EH (cell line): ENCODE measurements around the gene PYDC1.
"Not testable (repeated sequence)": the region's sequence is repeated elsewhere in the genome, so short reads cannot be mapped to it uniquely, and the experiment has no call there.

Experiments
- DNase-seq: peaks from one replicate; pipeline ENCODE4 v3.0.0-alpha.2; 2015; ENCODE audit warnings: low read depth

PYDC1 gene

DNA sequence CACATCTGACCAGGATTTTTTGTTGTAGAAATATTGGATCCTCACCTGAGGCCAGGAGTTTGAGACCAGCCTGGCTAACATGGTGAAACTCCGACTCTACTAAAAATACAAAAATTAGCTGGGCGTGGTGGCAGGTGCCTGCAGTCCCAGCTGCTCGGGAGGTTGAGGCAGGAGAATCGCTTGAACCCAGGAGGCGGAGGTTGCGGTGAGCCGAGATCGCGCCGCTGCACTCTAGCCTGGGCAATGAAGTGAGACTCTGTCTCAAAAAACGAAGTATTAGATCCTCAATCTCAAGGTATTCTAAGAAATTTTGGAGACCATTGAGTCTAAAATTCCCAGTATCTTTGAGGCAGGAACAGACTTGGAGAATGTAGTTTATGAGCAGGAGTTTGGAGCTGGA lies 21.1 kb downstream of the PYDC1 start:
- not testable (repeated sequence) for DNase-seq

GRCh38 chr16:31194898-31195297 lies 22.0 kb downstream of the PYDC1 start:
- no peak for DNase-seq

DNA sequence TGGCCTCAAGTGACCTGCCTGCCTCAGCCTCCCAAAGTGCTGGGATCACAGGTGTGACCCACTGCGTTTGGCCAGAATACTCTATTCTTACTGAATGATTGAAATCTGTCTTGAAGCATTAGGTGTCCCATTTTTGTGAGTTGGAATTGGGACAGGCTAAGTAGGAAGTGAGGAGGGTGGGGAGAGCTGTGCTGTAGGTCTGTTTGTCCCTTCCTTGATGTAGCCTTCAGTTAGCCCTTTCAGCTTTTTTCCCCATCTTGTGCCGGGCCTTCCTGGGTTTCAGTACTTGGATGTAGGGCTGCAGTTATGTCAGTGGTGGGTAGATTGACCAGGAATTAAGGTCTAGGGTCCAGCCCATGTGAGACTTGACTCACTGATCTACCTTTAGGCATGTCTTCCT lies 23.1 kb downstream of the PYDC1 start:
- DNase-seq = no peak

GRCh38 chr16:31192856-31193642 lies 23.9 kb downstream of the PYDC1 start:
- no peak for DNase-seq

DNA sequence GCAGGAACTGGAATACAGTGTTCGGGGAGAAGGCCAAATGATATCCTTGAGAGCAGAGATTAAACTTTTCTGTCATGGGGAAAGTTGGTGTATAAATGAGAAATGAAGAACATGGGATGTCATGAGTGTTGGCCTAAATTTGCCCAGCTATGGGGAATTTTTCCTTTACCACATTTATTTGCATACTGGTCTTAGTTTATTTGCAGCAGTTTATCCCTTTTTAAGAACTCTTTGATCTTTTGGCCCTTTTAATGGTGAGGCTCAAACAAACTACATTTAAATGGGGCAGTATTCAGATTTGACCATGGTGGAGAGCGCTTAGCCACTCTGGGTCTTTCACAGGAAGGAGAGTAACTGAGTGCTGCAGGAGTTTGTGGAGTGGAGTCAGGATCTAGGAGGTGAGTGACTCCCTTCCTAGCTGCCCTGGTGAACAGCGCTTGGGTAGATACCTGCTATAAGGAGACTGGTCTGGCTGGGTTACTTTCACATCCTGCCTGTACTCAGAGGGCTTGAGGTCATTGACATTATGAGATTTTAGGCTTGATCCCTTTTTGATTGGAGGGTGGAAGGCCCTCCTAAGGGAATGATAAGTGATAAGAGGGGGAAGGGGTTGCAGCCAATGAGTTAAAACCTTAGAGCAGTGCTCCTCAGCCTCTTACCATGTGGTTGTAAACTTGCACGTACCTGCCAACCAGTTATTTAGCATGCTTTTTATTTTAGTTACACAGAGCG lies 25.1 kb downstream of the PYDC1 start:
- no peak for DNase-seq

DNA sequence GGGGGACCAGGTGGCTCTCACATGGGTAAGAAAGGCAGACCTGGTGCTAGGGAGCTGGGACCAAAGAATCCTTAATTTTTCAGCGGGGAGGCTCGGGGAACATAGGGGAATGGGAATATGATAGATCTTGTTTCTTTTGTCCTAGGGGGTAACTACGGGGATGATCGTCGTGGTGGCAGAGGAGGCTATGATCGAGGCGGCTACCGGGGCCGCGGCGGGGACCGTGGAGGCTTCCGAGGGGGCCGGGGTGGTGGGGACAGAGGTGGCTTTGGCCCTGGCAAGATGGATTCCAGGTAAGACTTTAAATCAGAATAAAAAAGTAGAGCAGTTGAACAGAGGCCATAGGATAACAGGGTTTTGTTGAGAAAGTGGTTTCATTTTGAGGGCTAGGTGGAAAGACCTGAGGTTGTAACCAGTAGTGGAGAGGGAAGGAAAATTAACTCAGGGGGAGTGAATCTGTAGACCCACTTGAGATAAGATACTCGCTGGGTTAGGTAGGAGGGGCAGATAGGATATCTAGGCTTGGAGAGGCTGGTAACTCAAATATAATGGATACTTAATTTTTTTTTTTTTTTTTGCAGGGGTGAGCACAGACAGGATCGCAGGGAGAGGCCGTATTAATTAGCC lies 26.0 kb downstream of the PYDC1 start:
- DNase-seq = no peak

GRCh38 chr16:31190061-31190460 lies 26.9 kb downstream of the PYDC1 start:
- DNase-seq = no peak

DNA sequence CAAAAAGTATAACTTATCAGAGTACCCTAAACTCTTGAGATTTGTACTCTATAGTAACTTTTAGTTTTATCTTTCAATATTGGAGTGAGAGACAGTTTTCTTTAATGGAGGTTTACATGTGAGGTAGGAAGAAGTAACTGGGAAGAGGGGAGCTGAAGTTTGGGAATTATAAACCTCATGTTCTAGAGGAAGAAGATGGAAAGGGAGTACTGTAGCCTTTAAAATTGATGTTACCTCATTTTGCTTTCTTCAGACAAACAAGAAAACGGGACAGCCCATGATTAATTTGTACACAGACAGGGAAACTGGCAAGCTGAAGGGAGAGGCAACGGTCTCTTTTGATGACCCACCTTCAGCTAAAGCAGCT lies 27.5 kb downstream of the PYDC1 start:
- no peak for DNase-seq

GRCh38 chr16:31188450-31189411 lies 28.2 kb downstream of the PYDC1 start:
- no peak for DNase-seq

DNA sequence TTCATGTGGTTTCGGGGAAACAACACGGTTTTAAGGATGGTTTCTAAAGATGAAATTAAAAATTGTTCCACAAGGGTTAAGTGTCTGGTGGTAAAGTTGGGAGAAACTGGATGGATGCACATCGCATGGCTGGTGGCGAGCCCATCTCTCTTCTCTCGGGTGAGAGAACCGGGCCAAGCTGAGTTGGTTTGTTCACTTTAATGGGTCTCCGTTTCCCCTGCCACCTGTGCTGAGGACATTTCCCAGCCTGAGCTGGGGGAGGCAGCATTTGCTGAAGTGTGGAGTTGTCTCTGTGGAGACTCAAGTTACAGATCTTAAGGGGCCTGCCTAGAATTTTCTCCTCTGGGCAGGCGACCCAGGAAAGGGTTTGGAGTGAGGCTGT lies 29.1 kb downstream of the PYDC1 start:
- no peak for DNase-seq

GRCh38 chr16:31186930-31187807 lies 29.8 kb downstream of the PYDC1 start:
- DNase-seq = no peak

- no peak for DNase-seq
Observed at GRCh38 chr16:31186176-31186575, 30.8 kb downstream of the PYDC1 start.

DNA sequence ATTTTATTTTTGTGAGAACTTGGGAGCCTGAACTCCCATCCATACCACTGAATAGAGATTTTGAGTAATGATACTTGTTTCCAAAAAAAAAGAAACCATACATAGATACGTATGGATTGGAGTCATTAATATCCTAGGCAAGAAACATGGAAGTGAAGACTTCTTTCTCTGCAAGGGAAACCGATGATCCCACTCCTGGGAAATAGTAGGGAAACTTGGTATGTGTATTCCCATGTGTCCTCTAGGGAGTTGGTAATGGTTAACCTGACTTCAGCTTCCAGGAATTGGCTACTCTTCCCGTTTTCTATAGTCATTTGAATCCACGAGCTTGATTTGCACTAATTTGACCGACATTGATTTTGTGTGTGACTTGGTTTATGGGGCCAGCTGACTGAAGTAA lies 31.6 kb downstream of the PYDC1 start:
- DNase-seq = no peak

GRCh38 chr16:31184888-31185287 lies 32.0 kb downstream of the PYDC1 start:
- no peak for DNase-seq

DNA sequence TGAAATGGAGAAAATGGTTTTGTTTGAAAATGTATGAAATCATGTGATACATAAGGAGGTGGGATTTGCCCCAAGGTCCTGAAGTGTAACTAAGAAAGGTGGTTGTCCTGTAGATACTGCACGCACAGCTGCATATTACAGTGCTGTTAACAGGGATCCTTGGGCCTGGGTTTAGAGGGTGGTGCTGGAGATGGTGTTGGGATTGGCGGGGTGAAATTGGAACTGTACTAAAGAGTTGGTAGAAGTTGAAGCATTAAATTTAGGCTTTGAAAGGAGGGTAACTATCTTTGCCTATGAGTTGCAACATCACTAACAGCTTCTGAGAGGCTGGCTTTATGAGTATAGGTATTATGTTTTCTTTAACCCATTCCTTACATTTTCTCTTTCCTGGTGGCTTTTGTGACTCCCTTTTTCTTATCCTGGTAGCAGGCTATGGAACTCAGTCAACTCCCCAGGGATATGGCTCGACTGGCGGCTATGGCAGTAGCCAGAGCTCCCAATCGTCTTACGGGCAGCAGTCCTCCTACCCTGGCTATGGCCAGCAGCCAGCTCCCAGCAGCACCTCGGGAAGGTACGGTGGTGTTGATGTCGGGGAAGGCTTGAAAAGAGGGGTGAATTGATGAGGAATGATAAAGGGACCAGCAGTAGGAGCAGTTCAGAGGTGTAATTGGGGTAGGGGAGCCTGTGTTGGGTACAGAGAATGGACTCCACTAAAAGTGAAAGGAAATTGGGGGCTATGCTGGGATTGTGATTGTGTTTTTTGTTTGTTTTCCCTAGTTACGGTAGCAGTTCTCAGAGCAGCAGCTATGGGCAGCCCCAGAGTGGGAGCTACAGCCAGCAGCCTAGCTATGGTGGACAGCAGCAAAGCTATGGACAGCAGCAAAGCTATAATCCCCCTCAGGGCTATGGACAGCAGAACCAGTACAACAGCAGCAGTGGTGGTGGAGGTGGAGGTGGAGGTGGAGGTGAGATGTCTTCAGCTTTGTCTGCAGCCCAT lies 33.2 kb downstream of the PYDC1 start:
- DNase-seq = no peak

GRCh38 chr16:31182391-31182790 lies 34.5 kb downstream of the PYDC1 start:
- DNase-seq = peak; percentile 17

DNA sequence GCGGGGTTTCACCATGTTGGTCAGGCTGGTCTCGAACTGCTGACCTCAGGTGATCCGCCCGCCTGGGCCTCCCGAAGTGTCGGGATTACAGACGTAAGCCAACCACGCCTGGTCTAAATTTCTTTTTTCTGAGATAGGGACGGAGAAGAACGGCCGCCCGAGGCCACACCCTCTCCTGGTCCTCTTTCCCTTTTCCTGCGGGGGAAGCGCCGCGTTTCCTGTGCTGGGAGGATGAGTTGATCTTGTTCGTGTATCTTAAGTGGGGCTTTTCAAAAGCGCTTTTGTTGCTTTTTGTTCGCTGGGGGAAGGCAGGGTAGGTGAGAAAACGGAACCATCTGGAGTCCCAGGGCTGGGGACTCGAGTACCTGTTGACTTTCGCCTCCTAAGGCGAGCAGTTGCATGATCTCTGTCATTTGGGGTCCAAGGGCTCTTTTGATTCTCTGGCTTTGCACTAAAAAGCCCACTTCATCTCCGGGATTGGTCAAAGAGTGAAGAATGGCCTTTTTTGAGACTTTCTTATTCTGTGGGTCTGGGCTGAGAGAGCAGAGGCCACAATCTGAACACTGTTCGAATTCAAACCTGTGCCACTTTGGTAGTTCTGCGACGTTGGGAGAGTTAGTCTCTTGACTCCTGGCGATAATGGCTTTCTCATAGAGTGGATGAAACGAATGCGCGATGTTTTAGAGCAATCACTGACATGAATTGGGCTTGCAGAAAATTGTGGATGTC lies 35.7 kb downstream of the PYDC1 start:
- DNase-seq = peak; percentile 67

DNA sequence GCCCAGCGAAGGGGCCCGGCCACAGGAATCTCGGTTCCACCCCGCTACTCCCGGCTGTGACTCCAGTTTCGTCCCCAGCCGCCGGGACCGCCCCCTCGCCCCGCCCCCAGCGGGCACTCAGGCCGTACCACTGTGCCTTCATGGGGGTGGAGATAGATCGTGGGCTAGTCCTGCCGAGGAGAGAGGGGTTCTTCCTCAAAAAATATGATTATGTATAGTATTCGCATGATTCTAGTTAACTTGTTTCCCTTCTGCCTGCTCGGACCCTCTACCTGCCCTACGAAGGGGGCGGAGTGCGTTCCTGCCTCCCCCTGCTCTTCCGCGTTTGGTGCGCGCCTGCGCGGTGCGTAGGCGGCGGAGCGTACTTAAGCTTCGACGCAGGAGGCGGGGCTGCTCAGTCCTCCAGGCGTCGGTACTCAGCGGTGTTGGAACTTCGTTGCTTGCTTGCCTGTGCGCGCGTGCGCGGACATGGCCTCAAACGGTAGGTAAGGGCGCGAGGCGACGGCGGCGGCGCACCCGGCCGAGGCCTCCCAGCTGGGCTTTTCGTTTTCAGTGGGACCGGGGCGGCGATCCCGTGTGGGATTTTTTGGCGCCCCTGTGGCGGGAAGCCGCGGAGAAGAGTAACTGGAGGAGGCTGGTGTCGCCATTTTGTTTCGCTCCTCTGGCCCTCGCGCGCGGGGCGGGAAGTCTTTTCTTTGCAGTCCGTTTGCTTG lies 37.0 kb downstream of the PYDC1 start, which contains the start of gene FUS:
FUS (plus strand) TSS at position 393 of the 713 bp plus-strand sequence; CDS start at position 469, 76 bp downstream.
- DNase-seq = peak; percentile 86
